ENCODE measurements around the gene RFC4.
"Not testable (repeated sequence)": the region's sequence is repeated elsewhere in the genome, so short reads cannot be mapped to it uniquely, and the experiment has no call there.

Gene RFC4

GRCh38 chr3:186824430-186825139, 18.3 kb upstream of the RFC4 start:
- Histone ChIP-seq H3K9ac (ENCODE audit: low read depth, low read length) (no peak overlapping the region), H3K36me3 (ENCODE audit: insufficient read depth, low read length) (no peaks in the 10 kb centered on the region), H3K4me1 (ENCODE audit: insufficient read depth, low read length) (peaks cover 16% of the 10 kb centered on the region), H3K4me3 (ENCODE audit: low read depth in 1 of 2, low read length in 2 of 2) (no peak overlapping the region), H3K4me2 (ENCODE audit: insufficient read depth, low read length) (no peak overlapping the region), H3K27ac (ENCODE audit: low read length) (no peak overlapping the region), H3K27me3 (ENCODE audit: insufficient read depth, low read length, poor library complexity) (peaks cover 30% of the 10 kb centered on the region), H3K79me2 (ENCODE audit: insufficient read depth, low read length) (no peaks in the 10 kb centered on the region), H2AFZ (ENCODE audit: low read depth, low read length) (no peak overlapping the region), H3K9me3 (ENCODE audit: insufficient read depth, low read length, severe bottlenecking) (no peaks in the 10 kb centered on the region), H4K20me1 (ENCODE audit: insufficient read depth, low read length) (no peaks in the 10 kb centered on the region; the same call in 1 of the 2 replicates)
- no peak for DNase-seq
- no peak for TF ChIP-seq EZH2 (IDR thresholded peaks at IDR 0.05; ENCODE audit: borderline replicate concordance, low read depth, low read length, severe bottlenecking)
- TF ChIP-seq, protein P1, sequence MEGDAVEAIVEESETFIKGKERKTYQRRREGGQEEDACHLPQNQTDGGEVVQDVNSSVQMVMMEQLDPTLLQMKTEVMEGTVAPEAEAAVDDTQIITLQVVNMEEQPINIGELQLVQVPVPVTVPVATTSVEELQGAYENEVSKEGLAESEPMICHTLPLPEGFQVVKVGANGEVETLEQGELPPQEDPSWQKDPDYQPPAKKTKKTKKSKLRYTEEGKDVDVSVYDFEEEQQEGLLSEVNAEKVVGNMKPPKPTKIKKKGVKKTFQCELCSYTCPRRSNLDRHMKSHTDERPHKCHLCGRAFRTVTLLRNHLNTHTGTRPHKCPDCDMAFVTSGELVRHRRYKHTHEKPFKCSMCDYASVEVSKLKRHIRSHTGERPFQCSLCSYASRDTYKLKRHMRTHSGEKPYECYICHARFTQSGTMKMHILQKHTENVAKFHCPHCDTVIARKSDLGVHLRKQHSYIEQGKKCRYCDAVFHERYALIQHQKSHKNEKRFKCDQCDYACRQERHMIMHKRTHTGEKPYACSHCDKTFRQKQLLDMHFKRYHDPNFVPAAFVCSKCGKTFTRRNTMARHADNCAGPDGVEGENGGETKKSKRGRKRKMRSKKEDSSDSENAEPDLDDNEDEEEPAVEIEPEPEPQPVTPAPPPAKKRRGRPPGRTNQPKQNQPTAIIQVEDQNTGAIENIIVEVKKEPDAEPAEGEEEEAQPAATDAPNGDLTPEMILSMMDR (IDR thresholded peaks at IDR 0.05; ENCODE audit: borderline replicate concordance, extremely low read depth, low read length, poor library complexity, severe bottlenecking) = no peak
- no peak for ATAC-seq (ENCODE audit: insufficient read depth, low read depth)

GRCh38 chr3:186823386-186823785, 17.1 kb upstream of the RFC4 start:
- peaks cover 16% of the 10 kb centered on the region for H3K4me1 ChIP-seq (ENCODE audit: insufficient read depth, low read length)
- no peak for ATAC-seq (ENCODE audit: insufficient read depth, low read depth)
- no peak overlapping the region for H3K27ac ChIP-seq (ENCODE audit: low read length)
- no peak overlapping the region for H2AFZ ChIP-seq (ENCODE audit: low read depth, low read length)
- H3K9ac ChIP-seq (ENCODE audit: low read depth, low read length) = no peak overlapping the region
- peaks cover 21% of the 10 kb centered on the region for H3K27me3 ChIP-seq (ENCODE audit: insufficient read depth, low read length, poor library complexity)
- H3K4me2 ChIP-seq (ENCODE audit: insufficient read depth, low read length) = no peak overlapping the region
- TF ChIP-seq, protein P1 (IDR thresholded peaks at IDR 0.05; ENCODE audit: borderline replicate concordance, extremely low read depth, low read length, poor library complexity, severe bottlenecking) = no peak
- no peak overlapping the region for H3K4me3 ChIP-seq (ENCODE audit: low read depth in 1 of 2, low read length in 2 of 2)
- H3K79me2 ChIP-seq (ENCODE audit: insufficient read depth, low read length) = no peaks in the 10 kb centered on the region
- H3K36me3 ChIP-seq (ENCODE audit: insufficient read depth, low read length) = no peaks in the 10 kb centered on the region
- no peaks in the 10 kb centered on the region; the same call in 1 of the 2 replicates for H4K20me1 ChIP-seq (ENCODE audit: insufficient read depth, low read length)
- DNase-seq = no peak
- H3K9me3 ChIP-seq (ENCODE audit: insufficient read depth, low read length, severe bottlenecking) = no peaks in the 10 kb centered on the region

- not testable (repeated sequence) for ATAC-seq (ENCODE audit: insufficient read depth, low read depth); H3K79me2 ChIP-seq (ENCODE audit: insufficient read depth, low read length); H3K9ac ChIP-seq (ENCODE audit: low read depth, low read length); H3K36me3 ChIP-seq (ENCODE audit: insufficient read depth, low read length); H3K4me3 ChIP-seq (ENCODE audit: low read depth in 1 of 2, low read length in 2 of 2); H3K4me2 ChIP-seq (ENCODE audit: insufficient read depth, low read length); H3K9me3 ChIP-seq (ENCODE audit: insufficient read depth, low read length, severe bottlenecking); H2AFZ ChIP-seq (ENCODE audit: low read depth, low read length); DNase-seq; H3K27ac ChIP-seq (ENCODE audit: low read length); H4K20me1 ChIP-seq (ENCODE audit: insufficient read depth, low read length)
- peaks cover 18% of the 10 kb centered on the region for H3K27me3 ChIP-seq (ENCODE audit: insufficient read depth, low read length, poor library complexity)
- H3K4me1 ChIP-seq (ENCODE audit: insufficient read depth, low read length) = peaks cover 11% of the 10 kb centered on the region
Measured at GRCh38 chr3:186822388-186822759, 16.1 kb upstream of the RFC4 start.

DNA sequence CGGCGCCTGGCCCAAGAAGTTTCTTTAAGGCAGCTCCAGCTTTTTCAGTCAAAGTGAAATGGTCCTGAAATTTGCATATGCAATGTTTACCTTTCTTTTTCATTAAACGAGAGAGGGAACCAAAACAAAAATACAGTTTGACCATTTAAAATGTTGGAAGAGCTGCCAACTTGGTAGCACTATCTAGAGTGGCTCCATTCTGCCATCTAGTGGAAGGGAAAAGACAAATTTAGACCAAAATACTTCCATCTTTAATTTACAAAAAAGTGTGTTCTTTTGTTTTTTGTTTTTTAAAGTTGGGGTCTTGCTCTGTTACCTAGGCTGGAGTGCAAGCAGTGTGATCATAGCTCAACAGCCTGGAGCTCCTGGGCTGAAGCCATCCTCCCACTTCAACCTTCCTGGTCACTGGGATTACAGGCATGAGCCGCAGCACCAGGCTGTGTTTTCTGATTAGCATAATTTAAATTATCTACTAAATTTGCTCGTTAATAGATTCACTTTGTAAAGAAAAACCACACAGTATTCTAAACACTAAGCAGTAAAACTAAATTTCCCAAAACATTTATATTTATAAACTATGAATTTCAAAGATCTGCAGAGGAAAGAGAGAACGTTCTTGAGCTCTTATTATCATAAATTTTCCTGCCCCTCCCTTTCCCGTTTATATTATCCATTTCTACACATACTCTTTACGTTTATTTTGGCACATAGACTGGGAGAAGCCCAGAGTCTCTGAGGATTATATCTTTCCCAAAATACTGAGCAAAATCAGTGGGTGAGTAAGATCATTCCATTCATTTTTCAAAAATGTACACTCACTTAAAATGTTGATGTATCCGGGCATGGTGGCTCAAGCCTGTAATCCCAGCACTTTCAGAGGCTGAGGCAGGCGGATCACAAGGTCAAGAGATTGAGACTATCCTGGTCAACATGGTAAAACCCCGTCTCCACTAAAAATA, 15.4 kb upstream of the RFC4 start:
- no peaks in the 10 kb centered on the region for H3K79me2 ChIP-seq (ENCODE audit: insufficient read depth, low read length)
- ATAC-seq (ENCODE audit: insufficient read depth, low read depth) (peak; percentile 63; the same call in 2 of the 3 replicates), DNase-seq (no peak)
- H3K4me1 ChIP-seq (ENCODE audit: insufficient read depth, low read length) = peaks cover 6% of the 10 kb centered on the region
- H3K36me3 ChIP-seq (ENCODE audit: insufficient read depth, low read length) = no peaks in the 10 kb centered on the region
- no peak for TF ChIP-seq EZH2 (IDR thresholded peaks at IDR 0.05; ENCODE audit: borderline replicate concordance, low read depth, low read length, severe bottlenecking)
- TF ChIP-seq, protein P1 (IDR thresholded peaks at IDR 0.05; ENCODE audit: borderline replicate concordance, extremely low read depth, low read length, poor library complexity, severe bottlenecking) = peak; percentile 70
- no peaks in the 10 kb centered on the region; the same call in 1 of the 2 replicates for H4K20me1 ChIP-seq (ENCODE audit: insufficient read depth, low read length)
- no peak overlapping the region for H2AFZ ChIP-seq (ENCODE audit: low read depth, low read length)
- no peak overlapping the region for H3K4me2 ChIP-seq (ENCODE audit: insufficient read depth, low read length)
- no peak overlapping the region for H3K27ac ChIP-seq (ENCODE audit: low read length)
- no peaks in the 10 kb centered on the region for H3K9me3 ChIP-seq (ENCODE audit: insufficient read depth, low read length, severe bottlenecking)
- H3K9ac ChIP-seq (ENCODE audit: low read depth, low read length) = no peak overlapping the region
- no peak overlapping the region for H3K4me3 ChIP-seq (ENCODE audit: low read depth in 1 of 2, low read length in 2 of 2)
- peaks cover 17% of the 10 kb centered on the region for H3K27me3 ChIP-seq (ENCODE audit: insufficient read depth, low read length, poor library complexity)

Data from DND-41 (cell line).